OCI-LY1 (cell line): ENCODE data around the gene TMEM175.

Source experiments
- H2AFZ ChIP-seq: fragments of 200-600 bp; sonication (generic), shearing (Covaris generic); 2 replicates; pipeline ENCODE4 v1.6.0; 2014; ENCODE audit warnings: antibody characterized with exemption, mild to moderate bottlenecking, low read length
- H3F3A ChIP-seq: fragments of 200-600 bp; sonication (generic), shearing (Covaris generic); 2 replicates; pipeline ENCODE4 v1.6.0; 2014; ENCODE audit warnings: mild to moderate bottlenecking, antibody characterized with exemption, low read length, moderate library complexity; ENCODE audit not compliant: insufficient read depth
- H3K27ac ChIP-seq: fragments of 200-600 bp; sonication (generic); 2 replicates; pipeline ENCODE4 v1.5.1; 2014; ENCODE audit warnings: low read length, mixed run types, mild to moderate bottlenecking, low read depth; ENCODE audit not compliant: poor library complexity, severe bottlenecking
- H3K27me3 ChIP-seq: fragments of 200-600 bp; sonication (generic); 2 replicates; pipeline ENCODE4 v1.6.0; 2014; ENCODE audit warnings: antibody characterized with exemption, mild to moderate bottlenecking, low read length, moderate library complexity; ENCODE audit not compliant: insufficient read depth
- H3K36me3 ChIP-seq: fragments of 200-600 bp; sonication (generic); 2 replicates; pipeline ENCODE4 v1.6.1; 2014; ENCODE audit warnings: mild to moderate bottlenecking, antibody characterized with exemption, low read length, moderate library complexity, mixed read lengths; ENCODE audit not compliant: insufficient read depth
- H3K4me1 ChIP-seq: fragments of 200-600 bp; sonication (generic); 2 replicates; pipeline ENCODE4 v1.5.1; 2014; ENCODE audit warnings: mild to moderate bottlenecking, low read length, moderate library complexity; ENCODE audit not compliant: insufficient read depth, severe bottlenecking
- H3K4me2 ChIP-seq: fragments of 200-600 bp; sonication (generic), shearing (Covaris generic); 2 replicates; pipeline ENCODE4 v1.6.1; 2014; ENCODE audit warnings: low read length
- H3K4me3 ChIP-seq: fragments of 200-600 bp; sonication (generic); 2 replicates; pipeline ENCODE4 v1.5.1; 2014; ENCODE audit warnings: low read length, low read depth, mild to moderate bottlenecking, mixed read lengths; ENCODE audit not compliant: poor library complexity, severe bottlenecking
- H3K79me2 ChIP-seq: fragments of 200-600 bp; shearing (Covaris generic); 2 replicates; pipeline ENCODE4 v1.6.1; 2016; ENCODE audit warnings: mixed run types, low read length, mixed read lengths; ENCODE audit not compliant: insufficient read depth
- H3K9ac ChIP-seq: fragments of 200-600 bp; sonication (generic), shearing (Covaris generic); 2 replicates; pipeline ENCODE4 v1.6.1; 2014; ENCODE audit warnings: mild to moderate bottlenecking, low read length, mixed read lengths
- H3K9me2 ChIP-seq: fragments of 200-600 bp; sonication (generic), shearing (Covaris generic); 2 replicates; pipeline ENCODE4 v1.6.1; 2014; ENCODE audit warnings: low read depth, mild to moderate bottlenecking, low read length, mixed read lengths
- H3K9me3 ChIP-seq: fragments of 200-600 bp; shearing (Covaris generic); 2 replicates; pipeline ENCODE4 v1.6.1; 2014; ENCODE audit warnings: low read length, mixed read lengths
- H4K20me1 ChIP-seq: fragments of 200-600 bp; sonication (generic), shearing (Covaris generic); 2 replicates; pipeline ENCODE4 v1.6.0; 2016; ENCODE audit warnings: mild to moderate bottlenecking, low read length; ENCODE audit not compliant: insufficient read depth
- EZH2 ChIP-seq: fragments of 200-600 bp; sonication (generic), shearing (Covaris generic); IDR thresholded peaks from 2 replicates; pipeline ENCODE4 v1.8.0; 2017; ENCODE audit warnings: borderline replicate concordance, mixed run types, mild to moderate bottlenecking, antibody characterized with exemption, low read length, moderate library complexity, mixed read lengths
- TF ChIP-seq, protein P1 (sequence below): fragments of 200-600 bp; sonication (generic), shearing (Covaris generic); IDR thresholded peaks from 2 replicates; pipeline ENCODE4 v1.5.1; 2017; ENCODE audit warnings: mild to moderate bottlenecking, antibody characterized with exemption, low read length, moderate library complexity, mixed read lengths

The TMEM175 gene

DNA sequence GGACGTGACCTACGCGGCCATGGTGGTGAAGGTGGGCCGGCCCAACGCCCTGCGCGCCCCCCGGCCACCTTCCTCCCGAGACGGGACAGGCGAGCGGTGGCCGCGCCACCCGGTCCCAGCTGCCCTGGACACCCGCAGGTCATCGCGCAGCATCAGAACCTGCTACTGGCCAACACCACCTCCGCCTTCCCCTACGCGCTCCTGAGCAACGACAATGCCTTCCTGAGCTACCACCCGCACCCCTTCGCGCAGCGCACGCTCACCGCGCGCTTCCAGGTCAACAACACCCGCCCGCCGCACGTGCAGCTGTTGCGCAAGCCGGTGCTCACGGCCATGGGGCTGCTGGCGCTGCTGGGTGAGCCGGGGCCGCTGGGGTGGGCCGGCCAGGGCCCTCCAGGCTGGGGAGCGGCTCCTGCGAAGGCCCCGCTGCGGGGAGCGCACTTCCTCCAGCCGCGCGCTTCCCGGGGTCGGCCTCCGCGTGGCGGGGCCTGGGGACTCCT lies 69.9 kb downstream of the TMEM175 start:
- H3K79me2 ChIP-seq: no peaks in the 10 kb centered on the region
- no peak overlapping the region for H3K27ac ChIP-seq
- H3K9me2 ChIP-seq: no peaks in the 10 kb centered on the region
- H3K4me3 ChIP-seq: no peak overlapping the region
- H3K4me2 ChIP-seq: no peak overlapping the region
- H4K20me1 ChIP-seq: no peaks in the 10 kb centered on the region
- H3K9ac ChIP-seq: no peak overlapping the region
- no peaks in the 10 kb centered on the region for H3K4me1 ChIP-seq
- no peaks in the 10 kb centered on the region for H3K9me3 ChIP-seq
- no peak overlapping the region for H2AFZ ChIP-seq
- TF ChIP-seq EZH2: no peak
- TF ChIP-seq, protein P1, sequence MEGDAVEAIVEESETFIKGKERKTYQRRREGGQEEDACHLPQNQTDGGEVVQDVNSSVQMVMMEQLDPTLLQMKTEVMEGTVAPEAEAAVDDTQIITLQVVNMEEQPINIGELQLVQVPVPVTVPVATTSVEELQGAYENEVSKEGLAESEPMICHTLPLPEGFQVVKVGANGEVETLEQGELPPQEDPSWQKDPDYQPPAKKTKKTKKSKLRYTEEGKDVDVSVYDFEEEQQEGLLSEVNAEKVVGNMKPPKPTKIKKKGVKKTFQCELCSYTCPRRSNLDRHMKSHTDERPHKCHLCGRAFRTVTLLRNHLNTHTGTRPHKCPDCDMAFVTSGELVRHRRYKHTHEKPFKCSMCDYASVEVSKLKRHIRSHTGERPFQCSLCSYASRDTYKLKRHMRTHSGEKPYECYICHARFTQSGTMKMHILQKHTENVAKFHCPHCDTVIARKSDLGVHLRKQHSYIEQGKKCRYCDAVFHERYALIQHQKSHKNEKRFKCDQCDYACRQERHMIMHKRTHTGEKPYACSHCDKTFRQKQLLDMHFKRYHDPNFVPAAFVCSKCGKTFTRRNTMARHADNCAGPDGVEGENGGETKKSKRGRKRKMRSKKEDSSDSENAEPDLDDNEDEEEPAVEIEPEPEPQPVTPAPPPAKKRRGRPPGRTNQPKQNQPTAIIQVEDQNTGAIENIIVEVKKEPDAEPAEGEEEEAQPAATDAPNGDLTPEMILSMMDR: no peak
- H3K27me3 ChIP-seq: no peaks in the 10 kb centered on the region
- no peaks in the 10 kb centered on the region for H3F3A ChIP-seq
- no peaks in the 10 kb centered on the region for H3K36me3 ChIP-seq

- no peak overlapping the region for H3K4me2 ChIP-seq
- no peak overlapping the region for H3K27ac ChIP-seq
- H3K9ac ChIP-seq: no peak overlapping the region
- no peaks in the 10 kb centered on the region for H4K20me1 ChIP-seq
- H3K27me3 ChIP-seq: no peaks in the 10 kb centered on the region
- H3K79me2 ChIP-seq: no peaks in the 10 kb centered on the region
- no peaks in the 10 kb centered on the region for H3F3A ChIP-seq
- no peaks in the 10 kb centered on the region for H3K9me2 ChIP-seq
- no peak overlapping the region for H2AFZ ChIP-seq
- no peaks in the 10 kb centered on the region for H3K36me3 ChIP-seq
- TF ChIP-seq, protein P1: no peak
- no peak for TF ChIP-seq EZH2
- H3K9me3 ChIP-seq: no peaks in the 10 kb centered on the region
- no peaks in the 10 kb centered on the region for H3K4me1 ChIP-seq
- no peak overlapping the region for H3K4me3 ChIP-seq
Measured at GRCh38 chr4:1002631-1003251, 70.5 kb downstream of the TMEM175 start.

- Histone ChIP-seq H4K20me1 (no peaks in the 10 kb centered on the region), H3K4me2 (no peak overlapping the region), H3K4me1 (no peaks in the 10 kb centered on the region), H3K27me3 (no peaks in the 10 kb centered on the region), H3K9ac (no peak overlapping the region), H2AFZ (no peak overlapping the region), H3K9me2 (no peaks in the 10 kb centered on the region), H3K79me2 (no peaks in the 10 kb centered on the region), H3F3A (no peaks in the 10 kb centered on the region), H3K27ac (no peak overlapping the region), H3K4me3 (no peak overlapping the region), H3K36me3 (no peaks in the 10 kb centered on the region), H3K9me3 (no peaks in the 10 kb centered on the region)
- no peak for TF ChIP-seq EZH2
- TF ChIP-seq, protein P1: no peak
Measured at GRCh38 chr4:1003271-1004070, 71.2 kb downstream of the TMEM175 start.
